ENCODE measurements around the gene RPL35. TPM values are rescaled to one million over a fixed set of nuclear protein-coding genes. Genes with fewer than 3 reads are reported as not detected.

The RPL35 gene
- total and polyA plus RNA-seq, 10 of the 15 experiments (the other 5 are each of a cell fraction or from before 2014, with no cell fraction given): 2,572 to 6,300 (median 3,864) TPM

DNA sequence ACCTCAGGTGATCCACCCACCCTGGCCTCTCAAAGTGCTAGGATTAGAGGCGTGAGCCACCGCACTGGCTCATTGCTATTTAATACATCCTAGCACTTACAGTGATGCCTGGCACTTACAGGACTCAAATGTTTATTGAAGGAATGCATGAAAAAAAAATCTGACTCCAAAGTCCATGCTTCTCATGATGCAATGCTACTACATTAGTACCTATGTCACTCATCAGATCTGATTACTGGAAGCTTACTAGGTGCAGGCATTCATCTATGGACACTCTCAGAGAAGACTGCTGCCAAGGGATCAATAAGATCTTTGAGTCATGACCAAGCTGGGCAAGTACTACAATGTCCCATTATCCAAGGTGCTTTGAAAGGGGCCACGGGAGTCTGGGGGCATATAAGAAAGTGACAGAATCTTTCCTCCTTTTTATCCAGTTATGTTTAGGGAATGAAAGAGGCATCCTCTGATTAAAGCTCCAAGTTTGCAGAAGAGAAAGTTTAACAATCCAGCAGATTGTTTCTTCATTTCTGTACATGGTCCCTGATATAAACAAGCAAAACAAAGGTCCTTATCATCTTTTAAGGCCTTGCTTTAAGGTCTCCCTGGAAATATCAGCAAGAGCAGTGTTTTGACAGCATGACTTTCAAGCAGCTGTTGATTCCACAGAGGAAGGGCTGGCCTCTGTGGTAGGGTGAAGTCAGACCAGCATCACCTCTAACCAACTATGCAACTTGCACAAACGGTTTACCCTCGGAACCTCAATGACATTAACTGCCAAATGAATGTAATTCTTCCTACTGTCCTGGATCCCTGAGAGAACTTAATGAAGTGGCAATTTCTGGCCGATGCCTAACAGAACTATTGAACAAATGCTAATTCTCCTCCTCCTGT, 36.1 kb upstream of the RPL35 start:
- Histone ChIP-seq H3K27me3 (replicated peaks in 1 of 2; ENCODE audit: control insufficient read depth in 2 of 2, insufficient read depth in 2 of 2, low read length in 1 of 2) (no peaks in the 10 kb centered on the region), H2AFZ (ENCODE audit: control insufficient read depth, low read depth, low read length) (no peak overlapping the region), H3K9ac (ENCODE audit: control insufficient read depth, insufficient read depth, low read length) (no peak overlapping the region), H3K4me3 (no peak overlapping the region), H3K4me1 (ENCODE audit: control insufficient read depth, insufficient read depth, low read length) (no peaks in the 10 kb centered on the region), H3K36me3 (ENCODE audit: control insufficient read depth in 2 of 2, insufficient read depth in 2 of 2, low read length in 1 of 2) (peaks cover 9 to 21% of the 10 kb centered on the region in 2 experiments; a peak in 3 of 4 replicates), H4K20me1 (ENCODE audit: control insufficient read depth, insufficient read depth) (no peaks in the 10 kb centered on the region), H3K27ac (ENCODE audit: control insufficient read depth, insufficient read depth) (no peak overlapping the region), H3K4me2 (ENCODE audit: control insufficient read depth, insufficient read depth) (no peak overlapping the region), H3K9me3 (replicated peaks; ENCODE audit: control insufficient read depth, insufficient read depth, low read length) (no peaks in the 10 kb centered on the region), H3K79me2 (ENCODE audit: control insufficient read depth, insufficient read depth, low read length) (no peaks in the 10 kb centered on the region)
- intact Hi-C loops (cut with micrococcal nuclease; ENCODE audit: unreplicated experiment): no loop called here
- no TSS peak for BruUV-seq (replicated peaks)
- POLR2A ChIA-PET: no interaction called here
- ATAC-seq (no peak), DNase-seq (ENCODE audit: low read depth, low spot score) (no peak), FAIRE-seq (no peak)
- CTCF ChIA-PET: no interaction called here
- RAD21 ChIA-PET (ENCODE audit: unreplicated experiment): no interaction called here
- 94% methylated on average over 6 of the region's 6 CpGs for WGBS (ENCODE audit: insufficient coverage, insufficient replicate concordance, low lambda C conversion rate, missing lambda C conversion rate)
- in situ Hi-C loops (cut with MboI): no loop called here
- SMC1A ChIA-PET (ENCODE audit: uncharacterized antibody, unreplicated experiment): no interaction called here
- TF ChIP-seq, protein P1, sequence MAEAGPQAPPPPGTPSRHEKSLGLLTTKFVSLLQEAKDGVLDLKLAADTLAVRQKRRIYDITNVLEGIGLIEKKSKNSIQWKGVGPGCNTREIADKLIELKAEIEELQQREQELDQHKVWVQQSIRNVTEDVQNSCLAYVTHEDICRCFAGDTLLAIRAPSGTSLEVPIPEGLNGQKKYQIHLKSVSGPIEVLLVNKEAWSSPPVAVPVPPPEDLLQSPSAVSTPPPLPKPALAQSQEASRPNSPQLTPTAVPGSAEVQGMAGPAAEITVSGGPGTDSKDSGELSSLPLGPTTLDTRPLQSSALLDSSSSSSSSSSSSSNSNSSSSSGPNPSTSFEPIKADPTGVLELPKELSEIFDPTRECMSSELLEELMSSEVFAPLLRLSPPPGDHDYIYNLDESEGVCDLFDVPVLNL (IDR thresholded peaks at IDR 0.05; ENCODE audit: low read depth, low read length): no peak
- TF ChIP-seq SREBF1 (IDR thresholded peaks at IDR 0.05; ENCODE audit: low read length): no peak
- TF ChIP-seq, protein P2, sequence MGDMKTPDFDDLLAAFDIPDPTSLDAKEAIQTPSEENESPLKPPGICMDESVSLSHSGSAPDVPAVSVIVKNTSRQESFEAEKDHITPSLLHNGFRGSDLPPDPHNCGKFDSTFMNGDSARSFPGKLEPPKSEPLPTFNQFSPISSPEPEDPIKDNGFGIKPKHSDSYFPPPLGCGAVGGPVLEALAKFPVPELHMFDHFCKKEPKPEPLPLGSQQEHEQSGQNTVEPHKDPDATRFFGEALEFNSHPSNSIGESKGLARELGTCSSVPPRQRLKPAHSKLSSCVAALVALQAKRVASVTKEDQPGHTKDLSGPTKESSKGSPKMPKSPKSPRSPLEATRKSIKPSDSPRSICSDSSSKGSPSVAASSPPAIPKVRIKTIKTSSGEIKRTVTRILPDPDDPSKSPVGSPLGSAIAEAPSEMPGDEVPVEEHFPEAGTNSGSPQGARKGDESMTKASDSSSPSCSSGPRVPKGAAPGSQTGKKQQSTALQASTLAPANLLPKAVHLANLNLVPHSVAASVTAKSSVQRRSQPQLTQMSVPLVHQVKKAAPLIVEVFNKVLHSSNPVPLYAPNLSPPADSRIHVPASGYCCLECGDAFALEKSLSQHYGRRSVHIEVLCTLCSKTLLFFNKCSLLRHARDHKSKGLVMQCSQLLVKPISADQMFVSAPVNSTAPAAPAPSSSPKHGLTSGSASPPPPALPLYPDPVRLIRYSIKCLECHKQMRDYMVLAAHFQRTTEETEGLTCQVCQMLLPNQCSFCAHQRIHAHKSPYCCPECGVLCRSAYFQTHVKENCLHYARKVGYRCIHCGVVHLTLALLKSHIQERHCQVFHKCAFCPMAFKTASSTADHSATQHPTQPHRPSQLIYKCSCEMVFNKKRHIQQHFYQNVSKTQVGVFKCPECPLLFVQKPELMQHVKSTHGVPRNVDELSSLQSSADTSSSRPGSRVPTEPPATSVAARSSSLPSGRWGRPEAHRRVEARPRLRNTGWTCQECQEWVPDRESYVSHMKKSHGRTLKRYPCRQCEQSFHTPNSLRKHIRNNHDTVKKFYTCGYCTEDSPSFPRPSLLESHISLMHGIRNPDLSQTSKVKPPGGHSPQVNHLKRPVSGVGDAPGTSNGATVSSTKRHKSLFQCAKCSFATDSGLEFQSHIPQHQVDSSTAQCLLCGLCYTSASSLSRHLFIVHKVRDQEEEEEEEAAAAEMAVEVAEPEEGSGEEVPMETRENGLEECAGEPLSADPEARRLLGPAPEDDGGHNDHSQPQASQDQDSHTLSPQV (IDR thresholded peaks at IDR 0.05): no peak
- TF ChIP-seq, protein P3, sequence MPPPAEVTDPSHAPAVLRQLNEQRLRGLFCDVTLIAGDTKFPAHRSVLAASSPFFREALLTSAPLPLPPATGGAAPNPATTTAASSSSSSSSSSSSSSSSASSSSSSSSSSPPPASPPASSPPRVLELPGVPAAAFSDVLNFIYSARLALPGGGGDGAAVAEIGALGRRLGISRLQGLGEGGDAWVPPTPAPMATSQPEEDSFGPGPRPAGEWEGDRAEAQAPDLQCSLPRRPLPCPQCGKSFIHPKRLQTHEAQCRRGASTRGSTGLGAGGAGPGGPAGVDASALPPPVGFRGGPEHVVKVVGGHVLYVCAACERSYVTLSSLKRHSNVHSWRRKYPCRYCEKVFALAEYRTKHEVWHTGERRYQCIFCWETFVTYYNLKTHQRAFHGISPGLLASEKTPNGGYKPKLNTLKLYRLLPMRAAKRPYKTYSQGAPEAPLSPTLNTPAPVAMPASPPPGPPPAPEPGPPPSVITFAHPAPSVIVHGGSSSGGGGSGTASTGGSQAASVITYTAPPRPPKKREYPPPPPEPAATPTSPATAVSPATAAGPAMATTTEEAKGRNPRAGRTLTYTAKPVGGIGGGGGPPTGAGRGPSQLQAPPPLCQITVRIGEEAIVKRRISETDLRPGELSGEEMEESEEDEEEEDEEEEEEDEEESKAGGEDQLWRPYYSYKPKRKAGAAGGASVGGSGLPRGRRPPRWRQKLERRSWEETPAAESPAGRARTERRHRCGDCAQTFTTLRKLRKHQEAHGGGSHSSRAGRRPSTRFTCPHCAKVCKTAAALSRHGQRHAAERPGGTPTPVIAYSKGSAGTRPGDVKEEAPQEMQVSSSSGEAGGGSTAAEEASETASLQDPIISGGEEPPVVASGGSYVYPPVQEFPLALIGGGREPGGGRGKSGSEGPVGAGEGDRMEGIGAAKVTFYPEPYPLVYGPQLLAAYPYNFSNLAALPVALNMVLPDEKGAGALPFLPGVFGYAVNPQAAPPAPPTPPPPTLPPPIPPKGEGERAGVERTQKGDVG (CRISPR knock-in tag; IDR thresholded peaks at IDR 0.05): no peak
- no peak for TF ChIP-seq TCF12 (IDR thresholded peaks at IDR 0.05; ENCODE audit: low read depth, low read length)
- no peak for TF ChIP-seq FOXK2 (IDR thresholded peaks at IDR 0.05)
- TF ChIP-seq, protein P4, sequence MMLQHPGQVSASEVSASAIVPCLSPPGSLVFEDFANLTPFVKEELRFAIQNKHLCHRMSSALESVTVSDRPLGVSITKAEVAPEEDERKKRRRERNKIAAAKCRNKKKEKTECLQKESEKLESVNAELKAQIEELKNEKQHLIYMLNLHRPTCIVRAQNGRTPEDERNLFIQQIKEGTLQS (IDR thresholded peaks at IDR 0.05; ENCODE audit: borderline replicate concordance, extremely low read depth, low read depth, low read length): no peak
- no peak for TF ChIP-seq RELA (IDR thresholded peaks at IDR 0.05; ENCODE audit: borderline replicate concordance, partially characterized antibody)
- TF ChIP-seq PRDM15 (CRISPR knock-in tag; IDR thresholded peaks at IDR 0.05): no peak

Data from GM12878 (cell line).